H1 (cell line): Measurements from ENCODE around the gene CCDC47. TPM values are rescaled to one million over a fixed set of nuclear protein-coding genes. Genes with fewer than 3 reads are reported as not detected.

Source experiments
- CTCF ChIA-PET: fragments of 300-600 bp; sonication (Branson Sonifier 250); formaldehyde crosslinking; loops from one replicate; lab custom pipeline; 2021; ENCODE audit not compliant: partially characterized antibody; lab: Charles Lee
- POLR2A ChIA-PET: fragments of 300-600 bp; sonication (Branson Sonifier 250); formaldehyde crosslinking; loops from one replicate; lab custom pipeline; 2021; ENCODE audit warnings: inconsistent platforms; ENCODE audit not compliant: partially characterized antibody; lab: Charles Lee
- DNase-seq, 2 experiments: peaks; one replicate each; pipeline versions ENCODE4 v3.0.0 to v3.0.0-alpha.2; 2010 to 2022; ENCODE audit warnings: low spot score in 2 of 2, low read depth in 1 of 2, mixed read lengths in 1 of 2
- FAIRE-seq: peaks from 2 replicates; lab custom pipeline; 2011; peaks lifted over from hg19 to GRCh38; lab: Jason Lieb, UNC
- H2AFZ ChIP-seq: 2 replicates; pipeline ENCODE4 v1.8.1; 2012; ENCODE audit warnings: low read length, inconsistent platforms
- H2AK5ac ChIP-seq: 2 replicates; pipeline ENCODE4 v1.6.1; 2013; ENCODE audit warnings: low read depth, low read length
- H2BK120ac ChIP-seq: replicated peaks from 2 replicates; pipeline ENCODE3; 2013; ENCODE audit warnings: low read depth, low read length, inconsistent platforms
- H2BK12ac ChIP-seq: 2 replicates; pipeline ENCODE4 v1.6.1; 2013; ENCODE audit warnings: low read depth, low read length
- H2BK15ac ChIP-seq: 2 replicates; pipeline ENCODE4 v1.6.1; 2013; ENCODE audit warnings: low read length
- H2BK20ac ChIP-seq: 2 replicates; pipeline ENCODE4 v1.6.1; 2013; ENCODE audit warnings: low read length
- H2BK5ac ChIP-seq: 2 replicates; pipeline ENCODE4 v1.6.1; 2013; ENCODE audit warnings: low read depth, low read length
- H3K14ac ChIP-seq: 2 replicates; pipeline ENCODE4 v1.6.1; 2013; ENCODE audit warnings: inconsistent platforms; ENCODE audit not compliant: insufficient read length
- H3K18ac ChIP-seq: 2 replicates; pipeline ENCODE4 v1.6.1; 2013; ENCODE audit warnings: low read length; ENCODE audit errors: extremely low read depth
- H3K23ac ChIP-seq: 2 replicates; pipeline ENCODE4 v1.6.1; 2013; ENCODE audit warnings: inconsistent platforms; ENCODE audit not compliant: insufficient read length
- H3K23me2 ChIP-seq: 2 replicates; pipeline ENCODE4 v1.6.1; 2013; ENCODE audit warnings: low read depth, low read length
- H3K27ac ChIP-seq: 2 replicates; pipeline ENCODE4 v1.6.1; 2011; ENCODE audit warnings: low read depth, low read length, inconsistent platforms
- H3K27me3 ChIP-seq, 4 experiments: replicated peaks in 1 of 4; 1 replicate in 1 of 4; 2 replicates in 3 of 4; pipeline versions ENCODE4 v1.6.1 to v1.8.1; 2011 to 2013; ENCODE audit warnings: low read length in 3 of 4, mild to moderate bottlenecking in 3 of 4, inconsistent platforms in 2 of 4, mixed read lengths in 2 of 4, moderate library complexity in 1 of 4; ENCODE audit not compliant: control insufficient read depth in 3 of 4, insufficient read depth in 3 of 4; ENCODE audit errors: extremely low read depth in 1 of 4
- H3K36me3 ChIP-seq, 4 experiments: 2 replicates each; pipeline versions ENCODE4 v1.6.1 to v1.8.1; 2011 to 2013; ENCODE audit warnings: mild to moderate bottlenecking in 4 of 4, low read length in 3 of 4, moderate library complexity in 2 of 4, control low read depth in 1 of 4, inconsistent platforms in 1 of 4; ENCODE audit not compliant: insufficient read depth in 4 of 4, control insufficient read depth in 2 of 4
- H3K4ac ChIP-seq: replicated peaks from 2 replicates; pipeline ENCODE3; 2013; ENCODE audit warnings: low read length, low read depth, mixed read lengths, inconsistent platforms; ENCODE audit not compliant: insufficient read length
- H3K4me1 ChIP-seq, 4 experiments: replicated peaks in 1 of 4; 1 replicate in 1 of 4; 2 replicates in 3 of 4; pipeline versions ENCODE4 v1.6.1 to v1.8.1; 2011 to 2013; ENCODE audit warnings: low read length in 3 of 4, inconsistent platforms in 2 of 4, mixed read lengths in 1 of 4; ENCODE audit not compliant: insufficient read depth in 4 of 4, control insufficient read depth in 3 of 4
- H3K4me2 ChIP-seq, 2 experiments: 2 replicates each; pipeline versions ENCODE4 v1.6.1 to v1.8.1; 2011 to 2013; ENCODE audit warnings: low read depth in 2 of 2, low read length in 2 of 2, control low read depth in 1 of 2, inconsistent platforms in 1 of 2, mild to moderate bottlenecking in 1 of 2; ENCODE audit not compliant: insufficient read depth in 1 of 2
- H3K4me3 ChIP-seq, 4 experiments: fragments of 200-600, 300-600 bp in 1 of 4; sonication (generic), shearing (Covaris generic), sonication (Bioruptor Twin) in 1 of 4; 2 replicates each; pipeline versions ENCODE4 v1.5.1 to v1.8.1; 2011 to 2016; ENCODE audit warnings: low read length in 4 of 4, low read depth in 3 of 4, control low read depth in 2 of 4, inconsistent platforms in 2 of 4, mild to moderate bottlenecking in 2 of 4, mixed read lengths in 1 of 4, moderate library complexity in 1 of 4; ENCODE audit not compliant: insufficient read depth in 2 of 4; ENCODE audit errors: extremely low read depth in 1 of 4
- H3K56ac ChIP-seq: replicated peaks from 2 replicates; pipeline ENCODE3; 2013; ENCODE audit warnings: low read depth, mild to moderate bottlenecking, mixed read lengths, low read length, inconsistent platforms; ENCODE audit not compliant: insufficient read length
- H3K79me1 ChIP-seq: 2 replicates; pipeline ENCODE4 v1.6.1; 2013; ENCODE audit warnings: low read depth, low read length, control low read depth
- H3K79me2 ChIP-seq, 2 experiments: 2 replicates each; pipeline versions ENCODE4 v1.6.1 to v1.8.1; 2012 to 2013; ENCODE audit warnings: low read length in 2 of 2, mild to moderate bottlenecking in 2 of 2, inconsistent platforms in 1 of 2; ENCODE audit not compliant: insufficient read depth in 2 of 2, control insufficient read depth in 1 of 2
- H3K9ac ChIP-seq, 4 experiments: replicated peaks in 1 of 4; 1 replicate in 1 of 4; 2 replicates in 3 of 4; pipeline versions ENCODE4 v1.6.1 to v1.8.1; 2011 to 2013; ENCODE audit warnings: low read depth in 3 of 4, low read length in 3 of 4, control low read depth in 2 of 4, mild to moderate bottlenecking in 2 of 4, moderate library complexity in 2 of 4, inconsistent platforms in 1 of 4; ENCODE audit errors: extremely low read depth in 1 of 4
- H3K9me3 ChIP-seq, 2 experiments: 2 replicates each; pipeline versions ENCODE4 v1.6.1 to v1.8.1; 2012 to 2013; ENCODE audit warnings: mild to moderate bottlenecking in 2 of 2, moderate library complexity in 2 of 2, control low read depth in 1 of 2, inconsistent platforms in 1 of 2, low read depth in 1 of 2, low read length in 1 of 2, mixed read lengths in 1 of 2; ENCODE audit not compliant: insufficient read depth in 2 of 2
- H4K20me1 ChIP-seq, 2 experiments: replicated peaks in 1 of 2; 2 replicates each; pipeline versions ENCODE3 to v1.8.1; 2011 to 2013; ENCODE audit warnings: inconsistent platforms in 2 of 2, low read length in 2 of 2, mild to moderate bottlenecking in 1 of 2; ENCODE audit not compliant: insufficient read depth in 2 of 2, control insufficient read depth in 1 of 2
- H4K5ac ChIP-seq: 2 replicates; pipeline ENCODE4 v1.6.1; 2013; ENCODE audit warnings: low read length, low read depth, mixed read lengths, inconsistent platforms; ENCODE audit not compliant: insufficient read length
- H4K8ac ChIP-seq: 2 replicates; pipeline ENCODE4 v1.8.0; 2013; ENCODE audit warnings: mild to moderate bottlenecking, moderate library complexity, low read length, inconsistent platforms; ENCODE audit not compliant: insufficient read depth; ENCODE audit errors: extremely low read depth
- H4K91ac ChIP-seq: replicated peaks from 2 replicates; pipeline ENCODE3; 2013; ENCODE audit warnings: low read length, mixed read lengths, inconsistent platforms; ENCODE audit not compliant: insufficient read length
- JUN ChIP-seq: IDR thresholded peaks from 2 replicates; pipeline ENCODE4 v1.6.1; 2011; ENCODE audit warnings: low read depth, mild to moderate bottlenecking, improper control_type of control experiment, low read length
- POLR2A ChIP-seq, 2 experiments: IDR thresholded peaks; 1 replicate in 1 of 2; 2 replicates in 1 of 2; pipeline ENCODE4 v1.6.1; 2011; ENCODE audit warnings: low read depth in 2 of 2, low read length in 2 of 2, mild to moderate bottlenecking in 2 of 2; ENCODE audit errors: control extremely low read depth in 1 of 2
- WGBS, 2 experiments: shearing (Covaris generic) in 1 of 2; methylation state at CpG; one replicate each; pipeline versions ENCODE4 v1.1.6 to v1.1.7; 2013 to 2015; ENCODE audit warnings: low lambda C conversion rate in 2 of 2, mixed read lengths in 2 of 2, inconsistent platforms in 1 of 2, low coverage in 1 of 2, missing lambda C conversion rate in 1 of 2; ENCODE audit not compliant: insufficient replicate concordance in 2 of 2, insufficient coverage in 1 of 2, insufficient read length in 1 of 2; ENCODE audit errors: extremely low coverage in 1 of 2, missing lambda C conversion rate in 1 of 2; 5-methylcytosine and 5-hydroxymethylcytosine counted together
- polyA plus RNA-seq, 7 experiments: library from polyadenylated mRNA; depleted of rRNA in 3 of 7; stranded (reverse) in 5 of 7; unstranded in 2 of 7; fragments of >200 nt in 5 of 7; fragments of 200-250 nt in 2 of 7; gene quantifications; 1 replicate in 5 of 7; 2 replicates in 1 of 7; 4 replicates in 1 of 7; pipeline versions ENCODE4 v1.2.1 to v1.2.3, GENCODE V29; 2011 to 2013; ENCODE audit warnings: missing spikeins in 2 of 7, mixed read lengths in 2 of 7
- total RNA-seq: library from RNA; stranded (reverse); fragmentation: NEBNext Ultra II Directional; extraction: Animal tissue kit (Norgen Biotek cat#: 25700); gene quantifications from 2 replicates; pipeline ENCODE4 v1.2.1, GENCODE V29; 2021

The CCDC47 gene
- total and polyA plus RNA-seq, 2 of the 8 experiments (the other 6 are each of a cell fraction or from before 2014, with no cell fraction given), result 21.2 to 83.1 TPM

DNA sequence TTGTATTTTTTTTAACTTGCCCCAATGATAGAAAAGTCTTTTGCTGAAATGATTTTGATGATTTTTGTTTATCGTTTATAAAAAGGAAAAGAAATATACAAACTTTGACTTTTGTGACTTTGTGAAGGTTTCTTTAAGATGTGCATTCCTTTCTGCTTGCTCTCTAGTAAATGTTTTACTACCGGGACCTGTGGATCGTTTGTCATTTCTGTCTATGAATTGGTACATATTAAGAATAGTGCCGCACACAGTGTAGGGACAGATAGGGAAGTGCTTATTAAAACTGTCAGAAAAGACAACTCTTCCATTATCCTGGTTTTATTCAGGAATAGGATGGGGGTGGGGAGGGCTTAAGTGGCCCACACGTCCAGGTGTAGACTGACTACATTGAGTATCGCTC is 45.7 kb upstream of the CCDC47 start:
- no peak overlapping the region for H4K8ac ChIP-seq
- no peak for FAIRE-seq
- H3K4me3 ChIP-seq, result no peak overlapping the region
- DNase-seq, result no peak
- H4K91ac ChIP-seq, result no peak overlapping the region
- no peaks in the 10 kb centered on the region for H3K4me1 ChIP-seq
- no peaks in the 10 kb centered on the region; the same call in none of the 2 replicates for H3K79me1 ChIP-seq
- H3K9me3 ChIP-seq, result no peaks in the 10 kb centered on the region
- H3K27me3 ChIP-seq, result no peaks in the 10 kb centered on the region
- no peaks in the 10 kb centered on the region for H3K23me2 ChIP-seq
- WGBS, 2 experiments, result 92 to 100% methylated on average over 1 to 6 of the region's 6 CpGs
- H3K14ac ChIP-seq, result no peak overlapping the region
- H2BK15ac ChIP-seq, result no peak overlapping the region
- no peak overlapping the region for H4K5ac ChIP-seq
- peaks cover 9 to 31% of the 10 kb centered on the region in 2 experiments for H4K20me1 ChIP-seq
- no peak overlapping the region for H2BK120ac ChIP-seq
- H2BK12ac ChIP-seq, result no peak overlapping the region
- H2AFZ ChIP-seq, result no peak overlapping the region
- no peak overlapping the region for H3K4me2 ChIP-seq
- H3K23ac ChIP-seq, result no peak overlapping the region
- TF ChIP-seq JUN, result no peak
- TF ChIP-seq POLR2A (IDR thresholded peaks at IDR 0.05; ENCODE audit: control extremely low read depth in 1 of 2, low read depth in 2 of 2, low read length in 2 of 2), result peak in 1 of 2 experiments; percentile 38; a peak in 1 of 3 replicates
- ChIA-PET POLR2A (interaction anchor here (0.9 to 32.3 kb wide), 8 partner anchors 1 to 241 kb away, joined by 3 to 593 read pairs (median 6); partner anchors contain the start of genes CCDC47, DDX42, FTSJ3 and PSMC5), CTCF (interaction anchor here (0.6 to 2.5 kb wide), 6 partner anchors 9 to 34 kb away, joined by 3 to 10 read pairs (median 4); no protein-coding TSS in a partner anchor)
- no peak overlapping the region for H3K56ac ChIP-seq
- no peak overlapping the region for H2BK5ac ChIP-seq
- no peak overlapping the region; a peak in 1 of 7 replicates for H3K9ac ChIP-seq
- peaks cover 63 to 99% (median 93%) of the 10 kb centered on the region in 4 experiments for H3K36me3 ChIP-seq
- H2AK5ac ChIP-seq, result no peak overlapping the region
- H3K18ac ChIP-seq, result no peak overlapping the region
- H3K79me2 ChIP-seq, result no peaks in the 10 kb centered on the region
- no peak overlapping the region for H3K4ac ChIP-seq
- no peak overlapping the region for H3K27ac ChIP-seq
- no peak overlapping the region for H2BK20ac ChIP-seq
